Neuronal stem cell (in vitro differentiated cells): ENCODE results near the gene SESN3.
"Not testable (repeated sequence)": the region's sequence is repeated elsewhere in the genome, so short reads cannot be mapped to it uniquely, and the experiment has no call there.

ENCODE experiments used
- DNase-seq: peaks from one replicate; pipeline ENCODE4 v3.0.0-alpha.2; 2013; ENCODE audit warnings: low spot score
- H2AFZ ChIP-seq: one replicate; pipeline ENCODE4 v1.6.1; 2013; ENCODE audit warnings: mild to moderate bottlenecking, low read length, inconsistent platforms
- H2AK5ac ChIP-seq: 2 replicates; pipeline ENCODE4 v1.6.1; 2013; ENCODE audit warnings: low read depth, mild to moderate bottlenecking, inconsistent platforms, low read length, moderate library complexity, mixed read lengths
- H2BK120ac ChIP-seq: 2 replicates; pipeline ENCODE4 v1.6.1; 2013; ENCODE audit warnings: low read depth, mild to moderate bottlenecking, inconsistent platforms, low read length, moderate library complexity, mixed read lengths
- H2BK12ac ChIP-seq: one replicate; pipeline ENCODE4 v1.6.1; 2013; ENCODE audit warnings: low read length, inconsistent platforms
- H2BK15ac ChIP-seq: 2 replicates; pipeline ENCODE4 v1.6.1; 2013; ENCODE audit warnings: mild to moderate bottlenecking, low read length, inconsistent platforms, mixed read lengths
- H2BK5ac ChIP-seq: one replicate; pipeline ENCODE4 v1.6.1; 2013; ENCODE audit warnings: inconsistent platforms, mild to moderate bottlenecking, low read length, moderate library complexity
- H3K14ac ChIP-seq: one replicate; pipeline ENCODE4 v1.6.1; 2013; ENCODE audit warnings: low read length, inconsistent platforms
- H3K18ac ChIP-seq: 2 replicates; pipeline ENCODE4 v1.6.1; 2013; ENCODE audit warnings: low read length, inconsistent platforms
- H3K23ac ChIP-seq: 2 replicates; pipeline ENCODE4 v1.6.1; 2013; ENCODE audit warnings: low read depth, mild to moderate bottlenecking, mixed read lengths, low read length, inconsistent platforms; ENCODE audit not compliant: poor library complexity
- H3K27ac ChIP-seq: replicated peaks from 3 replicates; pipeline ENCODE4 v1.5.1; 2013; ENCODE audit warnings: low read length, inconsistent platforms
- H3K27me3 ChIP-seq, 3 experiments: 2 replicates each; pipeline ENCODE4 v1.6.1; 2013; ENCODE audit warnings: low read length in 3 of 3, mild to moderate bottlenecking in 2 of 3, inconsistent platforms in 1 of 3, low read depth in 1 of 3, mixed read lengths in 1 of 3, moderate library complexity in 1 of 3; ENCODE audit not compliant: control insufficient read depth in 3 of 3, insufficient read depth in 3 of 3
- H3K36me3 ChIP-seq, 2 donors: replicated peaks in 1 of 2; 2 replicates each; pipeline ENCODE4 v1.6.1; 2013; ENCODE audit warnings: low read length in 2 of 2; ENCODE audit not compliant: control insufficient read depth in 2 of 2, insufficient read depth in 2 of 2
- H3K4ac ChIP-seq: 2 replicates; pipeline ENCODE4 v1.6.1; 2013; ENCODE audit warnings: inconsistent platforms, mild to moderate bottlenecking, low read length, moderate library complexity
- H3K4me1 ChIP-seq, 2 donors: 1 replicate in 1 of 2; 2 replicates in 1 of 2; pipeline ENCODE4 v1.6.1; 2013; ENCODE audit warnings: low read length in 2 of 2, low read depth in 1 of 2; ENCODE audit not compliant: control insufficient read depth in 2 of 2, insufficient read depth in 1 of 2
- H3K4me2 ChIP-seq: one replicate; pipeline ENCODE4 v1.6.1; 2013; ENCODE audit warnings: mild to moderate bottlenecking, low read length, inconsistent platforms; ENCODE audit not compliant: insufficient read depth, poor library complexity, severe bottlenecking
- H3K4me3 ChIP-seq, 2 donors: 2 replicates each; pipeline ENCODE4 v1.5.1; 2013; ENCODE audit warnings: low read length in 2 of 2, mild to moderate bottlenecking in 2 of 2, inconsistent platforms in 1 of 2, moderate library complexity in 1 of 2
- H3K79me1 ChIP-seq: one replicate; pipeline ENCODE4 v1.6.1; 2013; ENCODE audit warnings: low read depth, mild to moderate bottlenecking, inconsistent platforms, low read length, moderate library complexity
- H3K9ac ChIP-seq: one replicate; pipeline ENCODE4 v1.6.1; 2013; ENCODE audit warnings: mild to moderate bottlenecking, low read depth, low read length, inconsistent platforms; ENCODE audit not compliant: poor library complexity
- H3K9me3 ChIP-seq, 2 donors: replicated peaks in 1 of 2; 2 replicates each; pipeline versions ENCODE3 to v1.6.1; 2013; ENCODE audit warnings: low read length in 2 of 2, mild to moderate bottlenecking in 2 of 2, inconsistent platforms in 1 of 2, low read depth in 1 of 2, mixed read lengths in 1 of 2, moderate library complexity in 1 of 2; ENCODE audit not compliant: control insufficient read depth in 2 of 2, insufficient read depth in 1 of 2
- H4K8ac ChIP-seq: one replicate; pipeline ENCODE4 v1.6.1; 2013; ENCODE audit warnings: low read depth, mild to moderate bottlenecking, inconsistent platforms, low read length, moderate library complexity
- H4K91ac ChIP-seq: one replicate; pipeline ENCODE4 v1.6.1; 2013; ENCODE audit warnings: low read length, low read depth, mild to moderate bottlenecking, inconsistent platforms; ENCODE audit not compliant: poor library complexity
- WGBS, 2 donors: extraction: QIAGEN DNeasy Blood & Tissue Kit; methylation state at CpG; one replicate each; pipeline ENCODE4 v1.1.7; 2013; ENCODE audit warnings: missing lambda C conversion rate in 2 of 2, mixed read lengths in 1 of 2; ENCODE audit not compliant: insufficient read length in 2 of 2, insufficient replicate concordance in 1 of 2; ENCODE audit errors: extremely low coverage in 2 of 2; 5-methylcytosine and 5-hydroxymethylcytosine counted together

Gene SESN3

GRCh38 chr11:95276139-95276538 lies 45.1 kb upstream of the SESN3 start:
- no peak overlapping the region for H2AK5ac ChIP-seq
- H3K9me3 ChIP-seq: no peaks in the 10 kb centered on the region
- H3K14ac ChIP-seq: no peak overlapping the region
- no peaks in the 10 kb centered on the region for H3K36me3 ChIP-seq
- no peak overlapping the region for H3K9ac ChIP-seq
- H4K91ac ChIP-seq: no peak overlapping the region
- H2BK120ac ChIP-seq: no peak overlapping the region
- WGBS, 2 donors: 100% methylated on average over 2 of the region's 4 CpGs; no CpG with 5 or more reads in 1 of the 2 donors
- H3K4me1 ChIP-seq: peaks cover 2 to 5% of the 10 kb centered on the region in 2 donors
- no peak overlapping the region for H2BK12ac ChIP-seq
- H2BK15ac ChIP-seq: no peak overlapping the region
- no peak overlapping the region for H3K18ac ChIP-seq
- no peak overlapping the region for H3K23ac ChIP-seq
- H2BK5ac ChIP-seq: no peak overlapping the region
- H3K79me1 ChIP-seq: no peaks in the 10 kb centered on the region
- H3K4me3 ChIP-seq: no peak overlapping the region
- H4K8ac ChIP-seq: no peak overlapping the region
- no peak for DNase-seq
- H2AFZ ChIP-seq: no peak overlapping the region
- H3K27me3 ChIP-seq: no peaks in the 10 kb centered on the region
- H3K4ac ChIP-seq: no peak overlapping the region
- H3K4me2 ChIP-seq: no peak overlapping the region
- H3K27ac ChIP-seq: no peak overlapping the region

- H3K23ac ChIP-seq: not testable (repeated sequence)
Observed at GRCh38 chr11:95273618-95274017, 42.6 kb upstream of the SESN3 start.

GRCh38 chr11:95269036-95269819 lies 38.2 kb upstream of the SESN3 start:
- Histone ChIP-seq H3K27ac (no peak overlapping the region), H3K4me3 (no peak overlapping the region), H2BK120ac (no peak overlapping the region), H3K23ac (no peak overlapping the region), H4K91ac (no peak overlapping the region), H2AK5ac (no peak overlapping the region), H2AFZ (no peak overlapping the region), H3K4ac (no peak overlapping the region), H3K9ac (no peak overlapping the region), H3K4me2 (no peak overlapping the region), H2BK15ac (no peak overlapping the region), H3K36me3 (no peaks in the 10 kb centered on the region), H3K4me1 (no peaks in the 10 kb centered on the region), H2BK5ac (no peak overlapping the region), H3K27me3 (no peaks in the 10 kb centered on the region), H3K9me3 (no peaks in the 10 kb centered on the region), H3K14ac (no peak overlapping the region), H4K8ac (no peak overlapping the region), H3K79me1 (no peaks in the 10 kb centered on the region), H2BK12ac (no peak overlapping the region), H3K18ac (no peak overlapping the region)
- WGBS, 2 donors: no CpG with 5 or more reads among the region's 5 CpGs
- DNase-seq: no peak

More at GRCh38 chr11:95273618-95274017, 42.6 kb upstream of the SESN3 start:
- WGBS, 2 donors: no CpG with 5 or more reads among the region's 5 CpGs
- H3K9me3 ChIP-seq, H2BK5ac ChIP-seq, H4K8ac ChIP-seq, H3K27me3 ChIP-seq, H3K14ac ChIP-seq, H3K4ac ChIP-seq, H3K4me2 ChIP-seq, H3K4me3 ChIP-seq, H2AK5ac ChIP-seq, H2BK120ac ChIP-seq, H3K4me1 ChIP-seq, H2BK15ac ChIP-seq, DNase-seq, H3K27ac ChIP-seq, H4K91ac ChIP-seq, H3K79me1 ChIP-seq, H3K18ac ChIP-seq, H2AFZ ChIP-seq, H3K36me3 ChIP-seq, H3K9ac ChIP-seq, H2BK12ac ChIP-seq: not testable (repeated sequence)

- no CpG with 5 or more reads among the region's 1 CpG for WGBS, 2 donors
- no peak for DNase-seq
Observed at GRCh38 chr11:95268391-95268790, 37.4 kb upstream of the SESN3 start.

More at GRCh38 chr11:95268391-95268790, 37.4 kb upstream of the SESN3 start:
- H3K9me3 ChIP-seq: no peaks in the 10 kb centered on the region
- H4K8ac ChIP-seq: no peak overlapping the region
- no peak overlapping the region for H3K4ac ChIP-seq
- H3K79me1 ChIP-seq: no peaks in the 10 kb centered on the region
- H3K14ac ChIP-seq: no peak overlapping the region
- no peak overlapping the region for H3K9ac ChIP-seq
- no peak overlapping the region for H3K4me3 ChIP-seq
- no peak overlapping the region for H2BK15ac ChIP-seq
- H2AK5ac ChIP-seq: no peak overlapping the region
- H3K27ac ChIP-seq: no peak overlapping the region
- no peaks in the 10 kb centered on the region for H3K36me3 ChIP-seq
- no peak overlapping the region for H2BK120ac ChIP-seq
- H2BK5ac ChIP-seq: no peak overlapping the region
- no peak overlapping the region for H2BK12ac ChIP-seq
- H3K4me2 ChIP-seq: no peak overlapping the region
- no peaks in the 10 kb centered on the region for H3K4me1 ChIP-seq
- H4K91ac ChIP-seq: no peak overlapping the region
- no peaks in the 10 kb centered on the region for H3K27me3 ChIP-seq
- no peak overlapping the region for H3K23ac ChIP-seq
- no peak overlapping the region for H3K18ac ChIP-seq
- no peak overlapping the region for H2AFZ ChIP-seq
